Neural crest cell (in vitro differentiated cells): Measurements from ENCODE around the gene PDZRN3. TPM values are rescaled to one million over a fixed set of nuclear protein-coding genes. Genes with fewer than 3 reads are reported as not detected.

ENCODE experiments used
- DNase-seq: peaks from one replicate; pipeline ENCODE4 v3.0.0; 2021; ENCODE audit warnings: low read depth, mixed read lengths, low spot score
- H3K27ac Mint-ChIP-seq: one replicate; pipeline ENCODE4 v1.8.0; 2021; ENCODE audit warnings: mild to moderate bottlenecking, mixed read lengths; ENCODE audit not compliant: unreplicated experiment
- H3K27me3 Mint-ChIP-seq: 2 replicates; pipeline ENCODE4 v1.8.0; 2021; ENCODE audit warnings: low read depth, mild to moderate bottlenecking, mixed read lengths
- H3K36me3 Mint-ChIP-seq: 2 replicates; pipeline ENCODE4 v1.8.0; 2021; ENCODE audit warnings: low read depth, mild to moderate bottlenecking, mixed read lengths
- H3K4me1 Mint-ChIP-seq: 2 replicates; pipeline ENCODE4 v1.8.0; 2021; ENCODE audit warnings: mixed read lengths
- H3K4me3 Mint-ChIP-seq: one replicate; pipeline ENCODE4 v1.8.0; 2021; ENCODE audit warnings: mild to moderate bottlenecking, mixed read lengths
- H3K9me3 Mint-ChIP-seq: 2 replicates; pipeline ENCODE4 v1.8.0; 2021; ENCODE audit warnings: mixed read lengths
- CTCF ChIP-seq: fragments of 200-600 bp; sonication (generic); conservative IDR thresholded peaks from 2 replicates; pipeline ENCODE4 v1.5.0; 2021; ENCODE audit warnings: antibody characterized with exemption, mild to moderate bottlenecking
- total RNA-seq: library from RNA; stranded (reverse); gene quantifications from 2 replicates; pipeline ENCODE4 v1.2.1, GENCODE V29; 2021

The PDZRN3 gene
- total RNA-seq, 1 donor from 2014 or later, result 12.2 TPM

GRCh38 chr3:73546961-73547360 lies 77.8 kb downstream of the PDZRN3 start:
- no peak overlapping the region for H3K27ac Mint-ChIP-seq
- TF ChIP-seq CTCF, result no peak

GRCh38 chr3:73543412-73543811 lies 81.3 kb downstream of the PDZRN3 start:
- DNase-seq, result no peak
- H3K27me3 Mint-ChIP-seq, result no peaks in the 10 kb centered on the region
- peaks cover 3% of the 10 kb centered on the region for H3K9me3 Mint-ChIP-seq
- no peak for TF ChIP-seq CTCF
- peaks cover 10% of the 10 kb centered on the region for H3K4me1 Mint-ChIP-seq
- H3K4me3 Mint-ChIP-seq, result no peak overlapping the region
- peaks cover 5% of the 10 kb centered on the region for H3K36me3 Mint-ChIP-seq
- H3K27ac Mint-ChIP-seq, result no peak overlapping the region

More at GRCh38 chr3:73546961-73547360, 77.8 kb downstream of the PDZRN3 start:
- Mint-ChIP-seq H3K4me1 (peaks cover 29% of the 10 kb centered on the region), H3K9me3 (no peaks in the 10 kb centered on the region), H3K27me3 (no peaks in the 10 kb centered on the region), H3K4me3 (no peak overlapping the region), H3K36me3 (peaks cover 3% of the 10 kb centered on the region)
- no peak for DNase-seq

DNA sequence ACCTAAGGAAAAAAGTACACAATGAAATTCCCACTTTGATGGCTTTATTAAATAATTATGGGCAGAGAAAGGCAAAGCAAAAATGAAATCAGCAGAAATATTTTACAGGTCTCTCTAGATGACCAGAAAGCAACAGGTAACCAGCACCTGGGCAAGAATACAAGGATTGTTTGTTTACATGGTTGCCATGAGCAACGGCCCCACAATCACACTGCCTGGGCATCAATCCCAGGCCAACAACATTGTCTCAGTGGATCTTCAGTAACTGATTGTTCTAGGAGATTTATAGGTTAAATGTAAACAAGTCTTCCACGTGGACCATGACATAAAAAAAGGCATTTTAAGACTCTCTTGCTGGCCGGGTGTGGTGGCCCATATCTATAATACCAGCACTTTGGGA lies 82.6 kb downstream of the PDZRN3 start:
- Mint-ChIP-seq H3K4me3 (no peak overlapping the region), H3K4me1 (no peaks in the 10 kb centered on the region), H3K36me3 (peaks cover 2% of the 10 kb centered on the region), H3K27me3 (no peaks in the 10 kb centered on the region), H3K27ac (no peak overlapping the region), H3K9me3 (peaks cover 3% of the 10 kb centered on the region)
- TF ChIP-seq CTCF, result no peak
- DNase-seq, result no peak

- no peak for TF ChIP-seq CTCF
- no peaks in the 10 kb centered on the region for H3K4me1 Mint-ChIP-seq
- peaks cover 3% of the 10 kb centered on the region for H3K9me3 Mint-ChIP-seq
- no peak for DNase-seq
- H3K27me3 Mint-ChIP-seq, result no peaks in the 10 kb centered on the region
- peaks cover 2% of the 10 kb centered on the region for H3K36me3 Mint-ChIP-seq
- no peak overlapping the region for H3K4me3 Mint-ChIP-seq
- no peak overlapping the region for H3K27ac Mint-ChIP-seq
These were observed 83.6 kb downstream of the PDZRN3 start for GRCh38 chr3:73540969-73541740.

DNA sequence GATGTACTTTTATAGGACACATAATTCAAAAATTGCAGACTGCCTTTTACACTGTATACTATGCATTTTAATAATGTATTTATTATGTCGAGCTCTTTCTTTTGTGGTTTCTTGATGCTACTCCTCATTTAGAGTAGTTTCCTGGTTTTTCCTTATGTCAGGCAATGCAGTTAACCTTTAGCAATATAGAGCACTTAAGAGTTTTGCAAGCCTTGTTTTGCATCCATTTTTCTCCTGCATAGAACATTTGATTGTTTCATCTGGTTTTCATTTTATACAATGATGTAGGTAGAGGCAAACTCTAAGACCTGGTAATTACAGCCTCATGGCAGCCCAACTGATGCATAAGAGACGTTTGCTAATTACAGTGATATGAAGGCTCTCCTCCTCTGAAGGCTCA lies 86.3 kb downstream of the PDZRN3 start:
- H3K27ac Mint-ChIP-seq, result no peak overlapping the region
- TF ChIP-seq CTCF, result no peak
- H3K4me3 Mint-ChIP-seq, result no peak overlapping the region

More for the DNA sequence above, 86.3 kb downstream of the PDZRN3 start:
- peaks cover 4% of the 10 kb centered on the region for H3K4me1 Mint-ChIP-seq
- H3K27me3 Mint-ChIP-seq, result no peaks in the 10 kb centered on the region
- DNase-seq, result no peak
- peaks cover 3% of the 10 kb centered on the region for H3K9me3 Mint-ChIP-seq
- peaks cover 7% of the 10 kb centered on the region for H3K36me3 Mint-ChIP-seq
